HepG2 (cell line): Measurements from ENCODE around the gene CCDC87. TPM values are rescaled to one million over a fixed set of nuclear protein-coding genes. Genes with fewer than 3 reads are reported as not detected.

Experiments
- AKAP8 ChIP-seq: sonication (generic); formaldehyde crosslinking; IDR thresholded peaks from 2 replicates; pipeline ENCODE4 v1.5.1; 2020; ENCODE audit warnings: mild to moderate bottlenecking, missing genetic modification reagents
- CCAR2 ChIP-seq: fragments of 200-400 bp; formaldehyde crosslinking; optimal IDR thresholded peaks from 2 replicates; pipeline ENCODE3; 2018; ENCODE audit warnings: low read depth, mild to moderate bottlenecking, low read length, moderate library complexity
- DPF2 ChIP-seq: sonication (generic); formaldehyde crosslinking; IDR thresholded peaks from 2 replicates; pipeline ENCODE4 v1.4.0; 2020; ENCODE audit warnings: mild to moderate bottlenecking, low read depth, missing genetic modification reagents, borderline replicate concordance
- HES4 ChIP-seq: sonication (generic); formaldehyde crosslinking; IDR thresholded peaks from 2 replicates; pipeline ENCODE4 v1.9.0; 2021; ENCODE audit warnings: mild to moderate bottlenecking, missing genetic modification reagents, borderline replicate concordance
- HMGA1 ChIP-seq: sonication (generic); formaldehyde crosslinking; conservative IDR thresholded peaks from 2 replicates; pipeline ENCODE4 v1.4.0; 2020; ENCODE audit warnings: missing genetic modification reagents
- MLLT10 ChIP-seq: sonication (generic); formaldehyde crosslinking; IDR thresholded peaks from 2 replicates; pipeline ENCODE4 v1.4.0; 2020; ENCODE audit warnings: missing genetic modification reagents
- YEATS2 ChIP-seq: sonication (generic); formaldehyde crosslinking; IDR thresholded peaks from 2 replicates; pipeline ENCODE4 v1.4.0; 2020; ENCODE audit warnings: missing genetic modification reagents, borderline replicate concordance
- ZNF10 ChIP-seq: sonication (generic); formaldehyde crosslinking; IDR thresholded peaks from 2 replicates; pipeline ENCODE4 v1.4.0; 2020; ENCODE audit warnings: mild to moderate bottlenecking, low read depth, missing genetic modification reagents, borderline replicate concordance
- ZNF124 ChIP-seq: sonication (generic); formaldehyde crosslinking; IDR thresholded peaks from 2 replicates; pipeline ENCODE4 v1.4.0; 2020; ENCODE audit warnings: missing genetic modification reagents
- ZNF296 ChIP-seq: sonication (generic); formaldehyde crosslinking; conservative IDR thresholded peaks from 2 replicates; pipeline ENCODE4 v1.5.0; 2020; ENCODE audit warnings: mild to moderate bottlenecking, missing genetic modification reagents
- ZNF432 ChIP-seq: sonication (generic); formaldehyde crosslinking; IDR thresholded peaks from 2 replicates; pipeline ENCODE4 v1.5.0; 2020; ENCODE audit warnings: missing genetic modification reagents, mild to moderate bottlenecking, borderline replicate concordance
- ZNF878 ChIP-seq: sonication (generic); formaldehyde crosslinking; IDR thresholded peaks from 2 replicates; pipeline ENCODE4 v1.8.1; 2023; ENCODE audit warnings: mild to moderate bottlenecking, missing genetic modification reagents, moderate library complexity
- ZSCAN9 ChIP-seq: IDR thresholded peaks from 2 replicates; pipeline ENCODE4 v1.6.1; 2016; ENCODE audit warnings: borderline replicate concordance
- polyA plus RNA-seq, 8 experiments: library from polyadenylated mRNA; depleted of rRNA in 3 of 8; stranded (reverse) in 7 of 8; unstranded in 1 of 8; fragments of >200 nt; fragmentation: Illumina TruSeq in 4 of 8; extraction: Trizol in 4 of 8; gene quantifications; 2 replicates each; pipeline versions ENCODE4 v1.2.1 to v1.2.3, GENCODE V29; 2011 to 2016; ENCODE audit warnings: low read depth in 4 of 8, missing spikeins in 1 of 8, mixed read lengths in 1 of 8; ENCODE audit not compliant: insufficient read depth in 1 of 8
- total RNA-seq, 5 experiments: library from RNA; depleted of rRNA; stranded (reverse); fragments of >200 nt; fragmentation: Illumina TruSeq; extraction: Trizol; gene quantifications; 2 replicates each; pipeline ENCODE4 v1.2.3, GENCODE V29; 2016; ENCODE audit warnings: low read depth in 1 of 5
- TF ChIP-seq, protein P1 (sequence below): sonication (generic); formaldehyde crosslinking; IDR thresholded peaks from 2 replicates; pipeline ENCODE4 v1.5.0; 2020; ENCODE audit warnings: missing genetic modification reagents
- TF ChIP-seq, protein P2 (sequence below): sonication (generic); formaldehyde crosslinking; IDR thresholded peaks from 2 replicates; pipeline ENCODE4 v1.4.0; 2020; ENCODE audit warnings: missing genetic modification reagents, mild to moderate bottlenecking, borderline replicate concordance
- TF ChIP-seq, protein P3 (sequence below): sonication (generic); formaldehyde crosslinking; IDR thresholded peaks from 2 replicates; pipeline ENCODE4 v1.4.0; 2020; ENCODE audit warnings: low read depth, mild to moderate bottlenecking, missing genetic modification reagents
- TF ChIP-seq, protein P4 (sequence below): sonication (generic); formaldehyde crosslinking; IDR thresholded peaks from 2 replicates; pipeline ENCODE4 v1.4.0; 2020; ENCODE audit warnings: missing genetic modification reagents
- TF ChIP-seq, protein P5 (sequence below): sonication (generic); formaldehyde crosslinking; conservative IDR thresholded peaks from 2 replicates; pipeline ENCODE4 v1.8.1; 2023; ENCODE audit warnings: missing genetic modification reagents
- TF ChIP-seq, protein P6 (sequence below): IDR thresholded peaks from 2 replicates; pipeline ENCODE4 v1.6.1; 2016

CCDC87 gene
- total and polyA plus RNA-seq, 2 of the 13 experiments (the other 11 are each of a cell fraction or from before 2014, with no cell fraction given), result 0.05 to 0.42 TPM

DNA sequence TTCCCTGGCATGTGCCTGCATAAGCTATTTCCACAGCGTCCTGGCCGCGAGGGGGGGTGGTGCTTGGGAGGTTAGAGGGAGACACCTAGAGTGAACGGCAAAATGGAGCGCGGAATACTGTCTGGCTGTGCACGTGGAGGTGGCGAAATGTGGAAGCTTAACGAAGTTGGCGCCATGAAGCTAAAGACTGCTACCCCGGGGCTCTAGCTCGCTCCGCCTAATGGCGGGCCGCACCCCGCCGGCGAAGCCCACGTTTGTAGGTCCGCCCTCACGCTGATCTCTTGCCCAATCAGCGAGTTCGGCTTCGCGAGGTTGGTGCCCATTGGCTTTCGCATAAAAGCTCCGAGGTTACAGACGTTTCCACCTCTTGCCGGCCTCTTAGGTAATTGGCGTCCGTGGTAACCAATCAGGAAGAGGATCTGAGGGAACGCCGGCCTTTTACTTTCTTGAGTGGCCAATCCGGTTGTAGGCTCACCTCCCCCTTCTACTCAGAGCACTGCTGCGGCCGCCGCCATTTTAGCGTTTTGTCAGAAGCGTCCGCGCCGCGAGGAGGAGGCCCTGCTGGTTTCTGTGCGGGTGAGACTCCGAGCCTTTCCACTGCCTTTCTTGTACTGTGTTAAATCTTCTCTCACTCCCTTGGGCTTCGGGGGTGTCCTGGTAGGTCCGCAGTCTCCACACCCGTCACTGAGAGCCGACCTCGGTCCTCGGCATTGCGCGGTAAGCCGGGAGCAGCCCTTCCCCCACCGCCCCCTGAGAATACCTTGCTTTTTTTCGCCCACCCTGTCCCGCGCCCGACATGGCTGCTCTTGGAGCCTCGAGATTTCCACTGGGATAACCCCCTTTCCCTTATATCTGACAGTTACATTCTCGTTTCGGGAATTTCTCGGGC, 45.6 kb upstream of the CCDC87 start, which contains the start of gene RBM4 (continued):
- no peak for TF ChIP-seq MLLT10 (CRISPR knock-in tag)
- TF ChIP-seq, protein P1, sequence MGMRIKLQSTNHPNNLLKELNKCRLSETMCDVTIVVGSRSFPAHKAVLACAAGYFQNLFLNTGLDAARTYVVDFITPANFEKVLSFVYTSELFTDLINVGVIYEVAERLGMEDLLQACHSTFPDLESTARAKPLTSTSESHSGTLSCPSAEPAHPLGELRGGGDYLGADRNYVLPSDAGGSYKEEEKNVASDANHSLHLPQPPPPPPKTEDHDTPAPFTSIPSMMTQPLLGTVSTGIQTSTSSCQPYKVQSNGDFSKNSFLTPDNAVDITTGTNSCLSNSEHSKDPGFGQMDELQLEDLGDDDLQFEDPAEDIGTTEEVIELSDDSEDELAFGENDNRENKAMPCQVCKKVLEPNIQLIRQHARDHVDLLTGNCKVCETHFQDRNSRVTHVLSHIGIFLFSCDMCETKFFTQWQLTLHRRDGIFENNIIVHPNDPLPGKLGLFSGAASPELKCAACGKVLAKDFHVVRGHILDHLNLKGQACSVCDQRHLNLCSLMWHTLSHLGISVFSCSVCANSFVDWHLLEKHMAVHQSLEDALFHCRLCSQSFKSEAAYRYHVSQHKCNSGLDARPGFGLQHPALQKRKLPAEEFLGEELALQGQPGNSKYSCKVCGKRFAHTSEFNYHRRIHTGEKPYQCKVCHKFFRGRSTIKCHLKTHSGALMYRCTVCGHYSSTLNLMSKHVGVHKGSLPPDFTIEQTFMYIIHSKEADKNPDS, result 0 out of 2 replicates have a peak, but pooled peaks have one; percentile 31
- TF ChIP-seq ZNF878, result peak; percentile 79; the same call in 1 of the 2 replicates
- TF ChIP-seq ZNF10 (CRISPR knock-in tag), result no peak
- TF ChIP-seq ZSCAN9 (CRISPR knock-in tag), result peak; percentile 64; the same call in 1 of the 2 replicates
- no peak for TF ChIP-seq ZNF432 (CRISPR knock-in tag)
- no peak for TF ChIP-seq CCAR2
- no peak for TF ChIP-seq ZNF296 (CRISPR knock-in tag)
- TF ChIP-seq DPF2 (CRISPR knock-in tag), result no peak
- TF ChIP-seq, protein P2, sequence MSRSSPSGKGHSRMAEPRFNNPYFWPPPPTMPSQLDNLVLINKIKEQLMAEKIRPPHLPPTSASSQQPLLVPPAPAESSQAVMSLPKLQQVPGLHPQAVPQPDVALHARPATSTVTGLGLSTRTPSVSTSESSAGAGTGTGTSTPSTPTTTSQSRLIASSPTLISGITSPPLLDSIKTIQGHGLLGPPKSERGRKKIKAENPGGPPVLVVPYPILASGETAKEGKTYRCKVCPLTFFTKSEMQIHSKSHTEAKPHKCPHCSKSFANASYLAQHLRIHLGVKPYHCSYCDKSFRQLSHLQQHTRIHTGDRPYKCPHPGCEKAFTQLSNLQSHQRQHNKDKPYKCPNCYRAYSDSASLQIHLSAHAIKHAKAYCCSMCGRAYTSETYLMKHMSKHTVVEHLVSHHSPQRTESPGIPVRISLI (CRISPR knock-in tag), result peak; percentile 9; the same call in 1 of the 2 replicates
- no peak for TF ChIP-seq HMGA1
- TF ChIP-seq, protein P3, sequence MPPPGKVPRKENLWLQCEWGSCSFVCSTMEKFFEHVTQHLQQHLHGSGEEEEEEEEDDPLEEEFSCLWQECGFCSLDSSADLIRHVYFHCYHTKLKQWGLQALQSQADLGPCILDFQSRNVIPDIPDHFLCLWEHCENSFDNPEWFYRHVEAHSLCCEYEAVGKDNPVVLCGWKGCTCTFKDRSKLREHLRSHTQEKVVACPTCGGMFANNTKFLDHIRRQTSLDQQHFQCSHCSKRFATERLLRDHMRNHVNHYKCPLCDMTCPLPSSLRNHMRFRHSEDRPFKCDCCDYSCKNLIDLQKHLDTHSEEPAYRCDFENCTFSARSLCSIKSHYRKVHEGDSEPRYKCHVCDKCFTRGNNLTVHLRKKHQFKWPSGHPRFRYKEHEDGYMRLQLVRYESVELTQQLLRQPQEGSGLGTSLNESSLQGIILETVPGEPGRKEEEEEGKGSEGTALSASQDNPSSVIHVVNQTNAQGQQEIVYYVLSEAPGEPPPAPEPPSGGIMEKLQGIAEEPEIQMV (CRISPR knock-in tag), result no peak
- TF ChIP-seq, protein P4, sequence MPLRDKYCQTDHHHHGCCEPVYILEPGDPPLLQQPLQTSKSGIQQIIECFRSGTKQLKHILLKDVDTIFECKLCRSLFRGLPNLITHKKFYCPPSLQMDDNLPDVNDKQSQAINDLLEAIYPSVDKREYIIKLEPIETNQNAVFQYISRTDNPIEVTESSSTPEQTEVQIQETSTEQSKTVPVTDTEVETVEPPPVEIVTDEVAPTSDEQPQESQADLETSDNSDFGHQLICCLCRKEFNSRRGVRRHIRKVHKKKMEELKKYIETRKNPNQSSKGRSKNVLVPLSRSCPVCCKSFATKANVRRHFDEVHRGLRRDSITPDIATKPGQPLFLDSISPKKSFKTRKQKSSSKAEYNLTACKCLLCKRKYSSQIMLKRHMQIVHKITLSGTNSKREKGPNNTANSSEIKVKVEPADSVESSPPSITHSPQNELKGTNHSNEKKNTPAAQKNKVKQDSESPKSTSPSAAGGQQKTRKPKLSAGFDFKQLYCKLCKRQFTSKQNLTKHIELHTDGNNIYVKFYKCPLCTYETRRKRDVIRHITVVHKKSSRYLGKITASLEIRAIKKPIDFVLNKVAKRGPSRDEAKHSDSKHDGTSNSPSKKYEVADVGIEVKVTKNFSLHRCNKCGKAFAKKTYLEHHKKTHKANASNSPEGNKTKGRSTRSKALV (CRISPR knock-in tag), result 0 out of 2 replicates have a peak, but pooled peaks have one; percentile 12
- TF ChIP-seq ZNF124 (CRISPR knock-in tag), result no peak
- TF ChIP-seq YEATS2 (CRISPR knock-in tag), result peak; percentile 64; the same call in 1 of the 2 replicates
- TF ChIP-seq, protein P5, sequence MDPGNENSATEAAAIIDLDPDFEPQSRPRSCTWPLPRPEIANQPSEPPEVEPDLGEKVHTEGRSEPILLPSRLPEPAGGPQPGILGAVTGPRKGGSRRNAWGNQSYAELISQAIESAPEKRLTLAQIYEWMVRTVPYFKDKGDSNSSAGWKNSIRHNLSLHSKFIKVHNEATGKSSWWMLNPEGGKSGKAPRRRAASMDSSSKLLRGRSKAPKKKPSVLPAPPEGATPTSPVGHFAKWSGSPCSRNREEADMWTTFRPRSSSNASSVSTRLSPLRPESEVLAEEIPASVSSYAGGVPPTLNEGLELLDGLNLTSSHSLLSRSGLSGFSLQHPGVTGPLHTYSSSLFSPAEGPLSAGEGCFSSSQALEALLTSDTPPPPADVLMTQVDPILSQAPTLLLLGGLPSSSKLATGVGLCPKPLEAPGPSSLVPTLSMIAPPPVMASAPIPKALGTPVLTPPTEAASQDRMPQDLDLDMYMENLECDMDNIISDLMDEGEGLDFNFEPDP (CRISPR knock-in tag), result no peak
- TF ChIP-seq HES4, result peak; percentile 87
- TF ChIP-seq AKAP8 (CRISPR knock-in tag), result peak; percentile 83; the same call in 1 of the 2 replicates
- TF ChIP-seq, protein P6, sequence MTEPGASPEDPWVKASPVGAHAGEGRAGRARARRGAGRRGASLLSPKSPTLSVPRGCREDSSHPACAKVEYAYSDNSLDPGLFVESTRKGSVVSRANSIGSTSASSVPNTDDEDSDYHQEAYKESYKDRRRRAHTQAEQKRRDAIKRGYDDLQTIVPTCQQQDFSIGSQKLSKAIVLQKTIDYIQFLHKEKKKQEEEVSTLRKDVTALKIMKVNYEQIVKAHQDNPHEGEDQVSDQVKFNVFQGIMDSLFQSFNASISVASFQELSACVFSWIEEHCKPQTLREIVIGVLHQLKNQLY (CRISPR knock-in tag), result no peak
